Coronary artery (tissue), 2 donors: Measurements from ENCODE around the gene ZFP36L1.

Source experiments
- DNase-seq: peaks from one replicate; pipeline ENCODE4 v3.0.0-alpha.2; 2017; ENCODE audit warnings: low spot score
- H3K27ac ChIP-seq, 2 donors: fragments of 200-600 bp; sonication (generic); one replicate each; pipeline ENCODE4 v1.5.1; 2016 to 2019
- H3K4me3 ChIP-seq: fragments of 200-600 bp; sonication (generic); 2 replicates; pipeline ENCODE4 v1.5.1; 2016; ENCODE audit warnings: mild to moderate bottlenecking, moderate library complexity
- TF ChIP-seq, protein P1 (sequence below): fragments of 200-600 bp; sonication (generic); IDR thresholded peaks from one replicate; pipeline ENCODE4 v1.5.1; 2019; ENCODE audit warnings: antibody characterized with exemption

The ZFP36L1 gene

DNA sequence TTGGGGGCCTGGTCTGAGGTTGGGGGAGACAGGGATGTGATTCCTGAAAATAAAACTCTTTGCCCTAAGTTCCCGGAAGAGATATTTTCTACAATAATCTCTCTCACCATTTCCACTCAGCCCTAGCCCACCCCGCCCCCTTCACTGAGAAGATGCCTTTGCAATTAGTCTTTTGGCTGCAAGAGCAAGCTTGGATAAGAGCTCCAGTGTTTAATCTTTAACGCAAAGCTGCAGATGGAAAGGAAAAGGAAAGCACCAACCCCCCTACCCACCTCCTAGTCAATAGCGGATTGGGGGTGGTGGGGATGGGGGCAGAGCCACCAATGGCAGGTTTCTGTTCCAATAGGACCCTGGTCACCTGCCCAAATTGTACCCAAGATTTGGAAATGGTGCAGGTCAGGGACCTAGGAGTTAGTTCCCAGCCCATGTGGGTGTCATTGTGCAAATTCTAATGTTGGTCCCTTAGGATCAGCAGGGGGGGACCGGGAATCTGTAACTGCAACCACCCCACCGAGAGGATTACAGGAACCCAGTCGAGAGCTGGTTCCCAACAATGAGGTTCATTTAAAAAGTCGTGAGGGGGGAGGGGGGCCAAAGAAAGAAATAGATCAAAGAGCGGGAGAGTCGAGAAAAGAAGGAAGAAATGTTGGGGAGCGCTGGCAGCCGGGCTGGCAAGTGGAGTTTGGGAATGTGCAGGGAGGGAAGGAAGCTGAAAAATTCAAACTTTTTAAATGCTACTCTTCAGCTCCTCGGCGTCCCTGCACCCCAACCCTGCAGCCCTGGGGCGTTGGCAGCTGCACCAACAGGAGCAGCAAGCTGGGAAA, 1.6 kb downstream of the ZFP36L1 start:
- H3K4me3 ChIP-seq: peak overlapping the region; percentile 91
- H3K27ac ChIP-seq: peak overlapping the region; percentile 99 to 100
- TF ChIP-seq, protein P1, sequence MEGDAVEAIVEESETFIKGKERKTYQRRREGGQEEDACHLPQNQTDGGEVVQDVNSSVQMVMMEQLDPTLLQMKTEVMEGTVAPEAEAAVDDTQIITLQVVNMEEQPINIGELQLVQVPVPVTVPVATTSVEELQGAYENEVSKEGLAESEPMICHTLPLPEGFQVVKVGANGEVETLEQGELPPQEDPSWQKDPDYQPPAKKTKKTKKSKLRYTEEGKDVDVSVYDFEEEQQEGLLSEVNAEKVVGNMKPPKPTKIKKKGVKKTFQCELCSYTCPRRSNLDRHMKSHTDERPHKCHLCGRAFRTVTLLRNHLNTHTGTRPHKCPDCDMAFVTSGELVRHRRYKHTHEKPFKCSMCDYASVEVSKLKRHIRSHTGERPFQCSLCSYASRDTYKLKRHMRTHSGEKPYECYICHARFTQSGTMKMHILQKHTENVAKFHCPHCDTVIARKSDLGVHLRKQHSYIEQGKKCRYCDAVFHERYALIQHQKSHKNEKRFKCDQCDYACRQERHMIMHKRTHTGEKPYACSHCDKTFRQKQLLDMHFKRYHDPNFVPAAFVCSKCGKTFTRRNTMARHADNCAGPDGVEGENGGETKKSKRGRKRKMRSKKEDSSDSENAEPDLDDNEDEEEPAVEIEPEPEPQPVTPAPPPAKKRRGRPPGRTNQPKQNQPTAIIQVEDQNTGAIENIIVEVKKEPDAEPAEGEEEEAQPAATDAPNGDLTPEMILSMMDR: no peak
- DNase-seq: peak; percentile 76

GRCh38 chr14:68790644-68791077, 2.2 kb downstream of the ZFP36L1 start:
- DNase-seq: peak; percentile 68
- H3K4me3 ChIP-seq: peak overlapping the region; percentile 91
- TF ChIP-seq, protein P1: no peak
- H3K27ac ChIP-seq: peak overlapping the region; percentile 99 to 100

DNA sequence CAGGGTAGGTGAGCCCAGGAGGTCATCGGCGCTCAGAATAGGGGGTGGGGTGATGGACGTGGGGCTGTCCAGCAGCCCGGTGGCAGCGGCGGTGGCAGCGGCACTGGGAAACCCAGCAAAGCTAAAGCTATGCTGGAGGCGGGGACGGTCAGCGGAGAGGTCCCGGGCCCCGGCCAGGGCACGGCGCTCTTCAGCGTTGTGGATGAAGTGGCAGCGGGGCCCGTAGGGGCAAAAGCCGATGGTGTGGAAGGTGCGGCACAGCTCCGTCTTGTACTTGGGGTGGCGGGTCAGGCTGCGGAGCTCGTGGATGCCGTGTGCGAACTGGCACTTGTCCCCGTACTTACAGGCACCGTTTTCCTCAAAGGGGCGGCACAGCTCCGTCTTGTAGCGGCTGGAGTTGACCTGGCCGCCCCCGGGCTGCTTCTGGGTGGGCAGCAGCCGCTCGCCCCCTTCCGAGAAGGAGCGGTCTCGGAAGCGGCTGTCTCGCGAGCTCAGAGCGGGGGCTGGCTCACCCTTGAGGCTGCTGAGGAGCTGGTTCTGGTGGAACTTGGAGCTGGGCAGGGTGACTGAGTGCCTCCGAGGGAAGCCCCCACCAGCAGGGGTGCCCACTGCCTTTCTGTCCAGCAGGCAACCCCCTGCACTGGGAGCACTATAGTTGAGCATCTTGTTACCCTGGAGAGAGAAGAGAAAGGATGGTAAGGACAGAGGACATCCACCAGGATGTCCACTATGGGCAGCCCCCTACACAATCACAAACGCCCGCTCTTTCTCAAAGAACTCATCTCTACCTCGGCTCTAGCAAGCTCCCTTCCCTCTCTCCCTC, 2.8 kb downstream of the ZFP36L1 start:
- Histone ChIP-seq H3K4me3 (peak overlapping the region; percentile 91), H3K27ac (peak overlapping the region; percentile 99 to 100)
- TF ChIP-seq, protein P1: no peak
- peak; percentile 77 for DNase-seq

- TF ChIP-seq, protein P1: peak; percentile 49
Observed at GRCh38 chr14:68788996-68789820, 3.7 kb downstream of the ZFP36L1 start.

GRCh38 chr14:68788275-68788995, 4.4 kb downstream of the ZFP36L1 start:
- H3K27ac ChIP-seq: peak overlapping the region; percentile 99 to 100
- no peak for DNase-seq

More at GRCh38 chr14:68788996-68789820, 3.7 kb downstream of the ZFP36L1 start:
- H3K4me3 ChIP-seq: peak overlapping the region; percentile 91
- DNase-seq: peak; percentile 88
- peak overlapping the region; percentile 99 to 100 for H3K27ac ChIP-seq

More at GRCh38 chr14:68788275-68788995, 4.4 kb downstream of the ZFP36L1 start:
- H3K4me3 ChIP-seq: peak overlapping the region; percentile 91
- TF ChIP-seq, protein P1: no peak
